ENCODE data around the gene IL11.

IL11 gene

DNA sequence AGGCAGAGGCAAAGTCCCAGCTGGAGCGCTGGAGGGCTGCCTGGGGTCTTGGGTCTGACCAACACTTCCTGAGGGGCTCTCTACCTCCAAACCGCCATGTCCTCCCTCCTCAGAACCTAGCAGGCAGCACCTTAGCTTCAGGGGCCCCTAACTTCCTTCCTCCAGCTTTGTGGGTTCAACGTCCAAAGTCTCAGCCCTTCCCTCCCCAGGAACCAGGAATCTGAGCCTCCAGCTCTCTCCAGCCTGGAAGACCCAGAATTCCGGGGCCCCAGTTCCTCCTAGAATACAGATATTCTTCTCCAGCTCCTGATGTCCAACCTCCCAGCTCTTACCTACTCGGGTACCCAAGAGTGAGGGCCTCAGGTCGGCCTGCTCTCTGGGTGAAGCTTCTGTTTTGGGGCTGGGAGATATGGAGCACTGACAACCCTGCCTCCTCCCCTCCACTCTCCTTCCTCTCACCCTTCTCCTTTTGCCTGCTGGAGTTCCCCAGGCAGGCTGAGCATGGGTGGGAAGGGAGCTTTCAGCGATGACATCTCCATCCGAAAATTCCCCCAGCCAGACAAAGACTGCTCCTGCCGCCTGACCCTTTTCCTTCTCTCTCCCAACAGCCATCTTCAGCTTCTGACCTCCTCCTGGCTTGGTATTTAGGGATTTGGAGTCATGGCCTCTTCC, 48.7 kb downstream of the IL11 start:
- no peak for DNase-seq

DNA sequence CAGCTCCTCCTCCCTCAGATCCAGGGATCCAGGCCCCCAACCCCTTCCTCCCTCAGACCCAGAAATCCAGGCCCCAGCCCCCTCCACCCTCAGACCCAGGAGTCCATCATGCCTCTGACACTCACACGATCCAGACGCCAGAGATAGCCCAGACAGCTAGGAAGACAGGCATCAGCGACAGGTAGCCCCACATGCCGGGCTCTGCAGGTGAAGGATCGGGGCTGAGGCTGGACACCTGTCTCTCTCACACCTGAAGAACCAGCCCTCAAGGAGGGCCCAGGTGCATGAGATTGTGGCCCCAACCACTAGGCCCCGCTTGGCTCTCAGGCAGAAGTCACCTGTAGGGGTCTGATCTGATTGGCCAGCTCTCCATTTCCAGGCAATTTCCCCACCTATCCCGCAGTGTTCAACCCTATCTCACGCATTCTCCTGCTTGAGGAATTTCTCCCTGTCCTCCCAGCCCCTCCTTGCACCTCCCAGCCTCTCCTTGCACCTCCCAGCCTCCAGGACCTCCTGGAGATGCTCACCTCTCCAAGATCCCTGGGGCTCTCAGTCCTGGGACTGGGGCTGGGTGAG, 49.3 kb downstream of the IL11 start:
- DNase-seq = no peak

DNA sequence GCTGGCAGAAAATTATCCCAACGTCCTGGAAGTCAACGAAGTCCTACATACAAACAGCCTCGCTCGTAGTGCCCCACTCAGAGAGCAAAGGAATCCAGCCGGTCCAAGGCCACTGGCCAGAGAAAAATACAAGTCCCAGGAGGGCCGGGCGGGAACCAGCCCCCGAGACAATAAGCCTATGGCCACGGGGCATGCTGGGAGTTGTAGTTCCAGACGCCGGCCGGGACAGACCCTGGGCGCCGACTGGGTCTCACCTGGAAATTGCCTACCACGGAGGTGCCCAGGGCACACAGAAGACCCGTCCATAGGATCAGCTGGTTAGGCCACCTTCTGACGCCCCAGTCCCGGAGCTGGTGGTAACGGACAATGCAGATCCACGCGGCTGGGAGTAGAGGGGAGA, 50.5 kb downstream of the IL11 start:
- DNase-seq = peak; percentile 85

DNA sequence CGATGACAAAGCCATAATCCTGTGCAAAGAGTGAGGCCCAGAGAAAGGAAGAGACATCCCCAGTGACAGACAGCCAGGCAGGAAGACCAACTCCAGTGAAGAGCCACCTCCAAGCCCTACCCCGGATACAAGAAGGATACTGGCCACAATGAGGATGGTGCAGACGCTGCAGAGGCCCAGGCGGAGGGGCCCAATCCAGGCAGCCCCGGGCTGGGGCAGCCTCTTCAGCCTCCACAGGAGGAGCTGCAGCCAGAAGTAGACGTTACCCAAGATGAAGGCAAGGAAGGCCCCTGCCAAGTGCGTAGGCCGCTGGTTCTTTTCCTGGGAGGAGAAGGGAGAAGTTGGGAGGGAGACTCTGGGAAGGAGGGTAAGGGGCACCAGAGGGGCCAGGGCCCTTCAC, 53.6 kb downstream of the IL11 start:
- DNase-seq = no peak

DNA sequence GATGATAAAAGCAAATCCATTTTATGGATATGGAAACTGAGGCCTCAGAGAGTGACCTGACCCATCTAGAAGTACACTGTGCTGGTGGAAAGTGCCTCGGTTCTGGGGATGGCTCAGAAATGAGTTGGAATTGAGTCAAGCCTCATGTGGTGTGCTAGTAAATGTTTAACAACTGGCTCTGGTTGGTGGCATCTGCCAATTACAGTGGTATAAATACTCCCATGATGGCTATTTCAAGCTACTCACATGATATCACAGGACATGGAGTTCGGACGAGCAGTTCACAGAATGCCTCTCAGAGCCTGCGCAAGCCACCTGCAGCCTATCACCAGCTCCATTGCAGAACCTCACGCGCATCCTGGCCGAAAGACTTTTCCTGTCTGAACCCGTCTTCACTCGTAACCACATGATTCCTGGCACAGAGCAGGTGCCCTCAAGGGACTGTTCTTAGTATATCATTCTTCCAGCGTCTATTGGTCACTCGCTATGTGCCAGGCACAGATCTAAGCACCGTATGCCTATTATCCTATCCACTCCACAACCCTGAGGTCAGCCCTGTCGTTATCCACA, 54.2 kb downstream of the IL11 start:
- no peak for DNase-seq

DNA sequence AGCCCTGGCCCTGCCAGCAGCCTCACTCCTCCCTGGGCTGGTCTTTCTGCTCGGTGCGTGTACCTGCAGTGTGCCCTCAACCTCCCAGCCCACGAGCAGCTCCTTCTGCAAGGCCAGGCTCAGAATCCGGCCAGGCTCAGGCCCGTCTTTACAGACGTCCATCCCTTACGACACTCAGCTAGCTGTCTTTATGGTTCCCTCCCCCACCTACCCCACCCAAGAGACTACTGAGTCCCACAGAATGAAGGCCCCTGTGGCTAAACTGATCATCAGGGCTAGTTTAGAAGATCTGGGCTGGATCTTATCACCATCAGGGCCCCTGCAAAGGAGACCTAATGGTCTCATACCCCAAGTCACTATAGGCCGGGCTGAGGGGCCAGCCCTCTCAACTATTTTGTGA, 55.9 kb downstream of the IL11 start:
- DNase-seq = no peak

Data from NCI-H2227 treated with DMSO at 0.1 percent for 48 hours (cell line).